Renal cortex interstitium (tissue), 11 donors: ENCODE measurements around the gene NPTN. TPM values are rescaled to one million over a fixed set of nuclear protein-coding genes. Genes with fewer than 3 reads are reported as not detected.
"Not testable (repeated sequence)": the region's sequence is repeated elsewhere in the genome, so short reads cannot be mapped to it uniquely, and the experiment has no call there.

Source experiments
- DNase-seq, 11 donors: peaks; one replicate each; pipeline ENCODE4 v3.0.0-alpha.2; 2013; ENCODE audit warnings: low read depth in 9 of 11, low spot score in 4 of 11; ENCODE audit errors: extremely low read depth in 1 of 11
- polyA plus RNA-seq, 3 donors: library from polyadenylated mRNA; unstranded; fragments of 120-200 nt; gene quantifications; one replicate each; pipeline ENCODE4 v1.2.1, GENCODE V29; 2013; ENCODE audit not compliant: insufficient read length in 3 of 3

The NPTN gene
- polyA plus RNA-seq, 3 donors, result 179 to 182 (median 182) TPM

DNA sequence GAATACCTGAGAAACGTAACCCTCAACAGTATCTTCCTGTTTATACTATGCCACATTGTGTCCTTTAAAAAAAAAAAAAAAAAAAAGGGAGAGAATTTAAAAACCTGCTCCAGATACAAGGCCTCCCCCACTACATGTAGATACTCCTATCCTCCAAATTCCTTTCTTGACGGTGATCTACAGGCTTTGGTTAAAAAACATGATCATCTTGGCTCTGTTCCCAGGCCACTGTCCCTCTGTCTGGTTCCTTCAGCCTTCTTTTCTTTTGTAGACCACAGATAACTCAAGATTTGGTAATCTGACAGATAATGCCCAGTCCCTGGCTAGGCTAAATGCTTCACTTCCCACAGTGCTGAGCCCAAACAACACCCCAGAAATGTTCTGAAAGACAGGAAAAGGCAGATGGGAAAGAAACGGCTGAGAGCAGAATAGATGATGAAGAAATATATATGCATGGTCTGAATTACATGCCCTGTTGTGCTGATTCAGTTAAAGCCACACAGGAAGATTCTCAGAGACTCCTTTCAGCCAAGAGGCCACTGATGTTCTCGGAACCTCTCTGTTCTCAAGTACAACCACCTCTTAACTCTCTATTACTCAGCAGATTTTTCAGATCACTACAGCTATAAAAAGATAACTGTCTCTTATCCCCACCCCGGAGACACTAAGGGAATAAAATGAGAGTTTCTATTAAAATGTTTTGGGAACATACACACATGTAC lies 48.3 kb downstream of the NPTN start:
- no peak for DNase-seq

DNA sequence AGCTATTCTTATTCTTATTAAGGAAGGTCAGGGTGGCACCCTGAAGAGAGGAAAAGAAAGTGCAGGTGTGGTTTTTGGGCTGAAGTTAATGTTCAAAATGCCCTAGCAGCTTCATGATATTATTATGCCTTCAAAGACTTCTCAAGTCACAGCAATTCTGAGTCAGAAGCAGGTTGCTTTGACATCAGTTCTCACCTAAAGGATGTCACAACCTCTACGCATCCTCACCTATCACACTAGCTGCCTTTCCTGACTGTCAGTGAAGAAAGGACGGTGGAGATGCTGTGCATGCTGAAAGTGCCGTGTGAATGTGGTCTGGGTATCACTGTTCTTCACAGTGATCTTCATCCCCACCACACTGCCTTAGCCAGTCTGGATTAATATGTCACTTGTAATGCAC lies 49.6 kb downstream of the NPTN start:
- DNase-seq, result no peak

DNA sequence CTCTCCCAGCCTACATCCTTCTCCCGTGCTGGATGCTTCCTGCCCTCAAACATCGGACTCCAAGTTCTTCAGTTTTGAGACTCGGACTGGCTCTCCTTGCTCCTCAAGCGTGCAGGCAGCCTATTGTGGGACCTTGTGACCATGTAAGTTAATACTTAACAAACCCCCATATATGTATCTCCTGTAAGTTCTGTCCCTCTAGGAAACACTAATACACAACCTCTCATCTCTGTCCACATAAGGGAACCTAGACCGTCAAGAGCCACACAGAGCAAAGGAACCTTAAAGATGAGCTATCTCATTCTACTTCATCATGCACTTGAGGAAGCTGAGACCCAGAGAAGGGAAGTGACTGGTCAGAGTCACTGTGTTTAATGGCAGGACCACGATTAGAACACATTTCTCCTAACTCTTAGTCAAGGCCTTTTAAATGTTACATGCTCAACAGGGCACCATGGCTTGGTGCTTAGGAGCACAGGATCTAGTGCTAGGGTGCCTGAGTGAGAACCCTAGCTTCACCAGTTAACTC lies 50.3 kb downstream of the NPTN start:
- DNase-seq, result no peak

DNA sequence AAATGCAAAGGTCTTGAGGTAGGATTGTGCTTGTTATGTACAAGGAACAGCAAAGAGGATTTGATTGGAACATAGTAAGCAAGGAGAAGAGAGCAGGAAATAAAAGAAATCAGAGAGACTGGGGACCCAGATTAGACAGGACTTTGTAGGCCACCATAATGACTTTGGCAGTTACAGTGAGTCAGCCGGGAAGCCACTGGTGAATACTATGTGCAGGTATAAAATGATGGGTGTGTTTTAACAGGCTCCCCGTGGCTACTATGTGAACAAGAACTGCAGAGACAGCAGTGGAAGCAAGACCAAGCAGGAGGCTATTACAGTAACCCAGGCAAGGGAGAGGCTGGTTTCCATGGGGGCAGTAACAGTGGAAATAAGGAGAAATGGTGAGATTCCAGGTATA lies 55.2 kb downstream of the NPTN start:
- no peak for DNase-seq

DNA sequence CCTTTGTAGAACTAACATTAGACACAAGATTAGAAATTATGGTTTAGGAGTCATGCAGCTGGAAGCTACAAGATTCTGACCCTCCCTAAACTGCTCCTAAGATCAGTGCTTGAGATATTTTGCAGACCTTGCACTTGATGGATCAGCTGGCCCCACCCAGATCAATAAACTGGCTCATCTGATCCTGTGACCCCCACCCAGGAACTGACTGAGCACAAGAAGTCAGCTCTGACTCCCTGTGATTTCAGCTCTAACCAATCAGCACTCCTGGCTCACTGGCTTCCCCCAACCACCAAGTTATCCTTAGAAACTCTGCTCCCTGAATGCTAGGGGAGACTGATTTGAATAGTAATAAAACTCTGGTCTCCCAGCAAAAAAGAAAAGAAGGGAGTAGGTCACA lies 55.6 kb downstream of the NPTN start:
- DNase-seq, result not testable (repeated sequence)

DNA sequence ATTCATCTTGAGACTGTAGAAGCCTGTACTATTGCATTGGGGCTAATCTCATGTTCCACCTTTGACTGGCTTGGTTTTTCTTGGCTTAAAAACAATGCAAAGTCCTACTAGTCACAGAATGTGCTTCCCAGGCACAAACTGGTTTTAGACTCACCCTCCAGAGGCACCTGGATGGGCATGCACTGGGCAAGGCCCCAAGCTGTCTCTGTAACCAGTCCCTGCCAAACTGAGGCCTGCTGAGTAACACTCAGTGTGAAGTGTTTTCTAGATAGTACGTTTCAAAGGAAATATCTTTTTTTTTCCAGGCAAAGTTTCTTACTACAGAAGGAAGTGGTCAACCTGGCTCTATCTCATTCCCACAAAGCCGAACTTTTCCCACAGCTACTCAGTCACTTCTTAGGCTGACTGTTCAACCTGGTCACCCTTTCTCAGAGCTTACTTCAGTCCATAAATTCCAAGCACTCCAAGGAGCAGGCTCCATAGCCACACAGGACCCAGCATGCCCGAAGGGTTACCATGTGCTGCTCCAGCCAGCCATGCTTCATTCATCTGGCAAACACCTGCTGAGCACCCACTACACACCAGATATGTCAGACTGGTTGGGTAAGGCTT lies 57.4 kb downstream of the NPTN start:
- no peak for DNase-seq

DNA sequence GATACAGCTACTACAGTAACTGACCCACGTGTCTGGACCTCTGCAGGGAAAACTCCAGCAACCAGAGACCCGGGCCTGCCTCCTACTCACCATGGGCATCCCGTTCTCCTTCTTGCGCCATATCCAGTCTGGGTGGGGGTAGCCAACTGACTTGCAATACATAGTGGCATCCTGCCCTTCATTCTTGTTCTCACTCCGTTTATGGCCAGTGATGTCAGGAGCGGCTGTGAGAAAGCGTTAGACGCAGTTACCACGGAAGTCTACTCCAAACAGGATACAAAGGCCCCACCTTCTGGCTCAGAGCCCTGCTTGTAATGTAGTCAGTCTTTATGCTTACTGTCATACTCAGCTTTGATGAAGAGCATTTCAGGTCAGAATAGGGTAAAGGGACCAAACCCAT lies 59.6 kb downstream of the NPTN start:
- no peak for DNase-seq

DNA sequence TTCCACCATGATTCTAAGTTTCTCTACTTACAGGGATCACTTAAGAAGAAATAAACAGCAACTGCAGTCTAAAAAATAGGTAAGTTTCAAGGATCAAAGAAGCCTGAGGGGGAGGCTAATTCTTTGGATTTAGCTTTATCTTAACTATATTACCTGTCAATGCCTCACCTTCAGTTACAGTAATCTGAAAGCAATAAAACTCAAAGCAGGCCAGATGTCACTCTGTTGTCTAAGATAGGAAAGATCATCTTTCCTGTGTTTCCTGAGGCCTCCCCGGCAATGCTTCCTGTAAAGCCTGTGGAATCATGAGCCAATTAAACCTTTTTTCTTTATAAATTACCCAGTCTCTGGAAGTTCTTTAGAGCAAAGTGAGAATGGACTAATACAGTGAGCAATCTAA lies 60.2 kb downstream of the NPTN start:
- DNase-seq, result no peak

DNA sequence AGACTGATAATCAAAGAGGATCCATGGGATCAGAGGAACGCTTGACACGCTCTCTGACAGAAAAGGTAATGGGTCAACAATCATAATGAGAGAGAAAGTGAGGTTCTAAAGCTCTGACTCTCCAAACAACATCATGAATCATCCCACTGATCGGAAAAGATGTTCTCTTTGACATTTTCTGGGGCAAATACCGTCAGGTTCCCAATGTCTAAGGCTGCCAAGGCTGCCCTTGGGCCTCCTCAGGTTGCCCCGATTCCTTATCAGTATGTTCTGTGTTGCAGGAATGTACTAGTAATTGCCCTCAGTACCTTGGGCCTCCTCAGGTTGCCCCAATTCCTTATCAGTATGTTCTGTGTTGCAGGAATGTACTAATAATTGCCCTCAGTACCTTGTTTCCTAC lies 60.9 kb downstream of the NPTN start:
- no peak for DNase-seq

DNA sequence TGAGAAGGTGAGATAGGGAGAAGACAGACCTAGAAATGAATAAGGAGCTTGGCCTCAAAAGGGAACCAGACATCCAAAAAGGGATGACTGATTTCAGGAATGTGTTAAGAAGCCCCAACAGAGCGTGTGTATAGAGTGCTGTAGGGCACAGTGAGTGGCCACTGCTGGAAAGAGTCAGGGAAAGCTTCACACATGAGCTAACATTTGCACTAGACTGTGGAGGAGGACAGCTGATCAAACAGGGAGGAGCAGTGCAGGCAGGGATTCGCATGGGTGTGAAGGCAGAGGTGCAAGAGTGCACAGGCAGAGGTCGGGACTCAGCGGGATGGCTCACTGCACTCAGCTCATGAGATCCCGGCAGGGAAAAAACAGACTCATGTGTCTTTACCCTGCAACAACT lies 61.8 kb downstream of the NPTN start:
- DNase-seq, result peak in 9 of 11 donors; percentile 11 to 61 (median 47)

DNA sequence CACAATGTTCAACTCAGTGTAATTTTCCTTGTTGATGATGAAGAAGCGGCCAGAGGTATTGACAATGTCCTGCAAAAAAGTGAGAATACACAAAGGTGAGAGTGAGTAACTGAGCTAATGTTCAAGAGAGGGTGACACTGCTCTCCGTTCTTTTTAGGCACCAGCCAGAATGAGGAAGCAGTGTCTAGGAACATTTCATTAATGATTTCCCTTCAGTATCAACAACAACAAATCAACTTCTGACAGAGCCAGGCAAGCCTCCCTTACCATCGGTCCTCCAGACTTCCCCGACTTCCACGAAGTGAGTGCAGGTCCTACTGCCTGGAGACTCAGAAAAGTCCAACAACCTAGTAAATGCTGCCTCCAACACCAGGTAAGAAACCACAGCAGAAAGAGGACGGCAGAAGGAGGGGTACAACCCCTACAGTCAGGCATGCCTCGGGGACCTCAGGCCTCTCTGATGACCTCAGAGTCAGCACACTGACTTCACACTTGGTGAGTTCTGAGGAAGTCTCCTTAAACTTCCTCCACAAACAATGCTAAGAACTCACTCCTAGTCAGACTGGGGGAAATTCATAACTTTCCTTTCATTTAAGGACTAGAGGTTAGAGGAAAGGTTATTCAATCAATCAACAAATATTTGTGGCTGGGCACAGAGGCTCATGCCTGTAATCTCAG lies 62.7 kb downstream of the NPTN start:
- no peak for DNase-seq

DNA sequence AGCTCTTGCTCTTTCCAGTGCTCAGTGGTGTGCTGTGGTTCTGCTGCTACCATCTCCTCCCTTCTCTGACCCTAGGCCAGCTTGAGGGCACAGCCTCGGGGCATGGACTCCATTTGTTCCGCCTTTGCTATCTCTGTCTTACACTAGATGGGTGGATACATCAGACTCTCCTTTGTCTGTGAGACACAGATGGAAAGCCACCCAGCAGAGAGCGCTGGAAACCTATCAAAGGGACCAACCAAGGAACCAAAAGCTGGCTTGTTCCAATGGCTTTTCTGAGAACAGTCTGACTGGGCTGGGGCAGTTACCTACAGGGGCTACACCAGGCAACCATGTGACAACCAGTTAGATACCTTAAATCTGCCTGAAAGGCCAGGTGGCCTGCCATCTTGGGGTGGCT lies 63.8 kb downstream of the NPTN start:
- DNase-seq, result no peak

DNA sequence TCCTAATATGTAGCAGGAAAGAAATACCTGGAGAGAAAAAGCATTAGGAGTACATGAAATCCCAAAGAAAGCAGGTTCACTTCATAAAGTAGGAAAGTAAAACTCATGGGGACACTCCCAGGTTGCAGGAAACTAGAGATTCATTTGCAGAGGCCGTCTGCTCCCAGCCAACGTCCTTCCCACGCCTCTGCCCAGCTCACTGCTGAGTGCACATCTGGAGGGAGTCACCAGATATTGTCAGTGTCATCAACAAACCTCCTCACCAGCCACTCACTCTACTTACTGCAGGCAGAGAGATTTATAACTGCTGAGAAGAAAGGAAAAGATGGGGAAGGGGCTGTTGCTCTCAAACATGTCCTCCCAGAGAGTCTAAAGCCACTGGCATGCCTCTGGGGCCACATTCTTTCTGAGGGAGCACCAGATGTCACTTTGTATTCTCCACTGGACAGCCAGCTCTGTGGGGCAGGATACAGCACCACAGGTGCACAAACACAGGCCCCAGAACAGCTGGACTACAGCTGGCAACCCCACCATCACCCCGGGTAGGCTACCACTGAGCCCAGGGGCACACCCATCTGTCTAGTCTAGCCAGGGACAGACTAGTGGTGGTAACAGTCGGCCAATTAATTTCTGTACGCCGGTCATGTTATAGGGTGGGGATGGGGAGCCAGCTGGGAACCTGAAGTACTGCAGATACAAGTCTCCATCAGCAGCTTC lies 64.5 kb downstream of the NPTN start:
- no peak for DNase-seq

DNA sequence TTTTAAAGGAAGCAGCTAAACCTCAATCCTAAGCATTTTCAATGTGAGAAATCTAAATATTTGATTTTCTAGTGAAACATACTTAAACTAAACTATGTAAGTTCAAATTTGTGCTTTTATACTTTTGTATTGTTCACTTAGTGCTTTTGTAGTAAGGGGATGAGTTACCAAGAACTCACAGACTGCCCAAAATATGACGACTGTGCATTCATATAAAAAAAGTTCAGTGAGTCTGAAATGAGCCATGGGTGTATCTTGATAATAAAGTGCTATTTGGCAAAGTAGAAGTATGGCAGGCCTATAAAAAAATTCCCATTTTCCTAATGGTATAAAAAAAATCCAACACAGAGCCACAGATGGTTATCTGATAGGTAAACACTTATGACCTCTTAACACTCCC lies 66.2 kb downstream of the NPTN start:
- no peak for DNase-seq

DNA sequence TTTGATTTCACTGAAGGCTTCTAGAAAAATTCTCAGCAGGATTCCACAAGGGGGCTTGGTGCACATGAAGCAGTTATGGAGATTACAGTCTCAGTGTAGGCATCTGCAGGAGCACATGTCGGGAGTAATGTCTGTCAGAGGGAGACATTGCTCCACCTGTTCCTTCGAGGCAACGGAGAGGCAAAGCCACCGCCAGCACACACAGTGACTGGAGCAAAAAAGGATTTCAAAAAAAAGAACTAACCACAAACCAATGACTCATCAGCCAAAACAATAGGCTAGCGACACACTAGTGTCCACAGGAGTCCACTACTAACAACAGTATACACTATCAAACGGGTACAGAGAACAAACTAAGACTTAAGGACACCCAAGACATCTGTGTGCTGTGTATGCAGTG lies 68.9 kb downstream of the NPTN start:
- no peak for DNase-seq

DNA sequence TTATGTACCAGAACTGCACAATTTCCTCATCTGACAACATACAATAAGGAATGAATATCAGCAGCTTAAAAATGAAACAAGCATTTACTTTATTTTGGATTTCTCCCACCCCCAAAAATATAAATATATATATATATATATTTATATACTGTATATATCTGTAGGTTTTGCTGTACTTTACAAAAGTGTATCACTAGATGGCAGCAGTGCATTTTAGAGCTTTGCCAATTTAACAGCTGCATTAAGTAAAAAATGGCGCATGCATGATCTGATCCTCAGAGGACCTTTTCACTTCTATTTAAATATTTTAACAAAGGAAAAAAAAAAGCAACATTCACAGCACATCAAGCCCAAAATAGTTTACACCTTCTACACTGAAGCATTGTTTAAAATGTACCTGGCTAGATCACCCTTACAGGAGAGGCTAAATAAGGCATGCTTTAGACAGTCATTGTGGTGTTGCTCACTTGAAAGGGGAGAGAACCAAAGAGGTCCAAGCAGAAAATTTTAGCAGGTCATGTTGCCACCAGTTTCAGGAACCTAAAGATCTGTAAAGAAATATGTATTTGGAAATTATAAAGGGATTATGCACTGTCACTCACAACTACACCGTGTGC lies 72.6 kb downstream of the NPTN start:
- DNase-seq, result peak; percentile 38 to 77 (median 64)

DNA sequence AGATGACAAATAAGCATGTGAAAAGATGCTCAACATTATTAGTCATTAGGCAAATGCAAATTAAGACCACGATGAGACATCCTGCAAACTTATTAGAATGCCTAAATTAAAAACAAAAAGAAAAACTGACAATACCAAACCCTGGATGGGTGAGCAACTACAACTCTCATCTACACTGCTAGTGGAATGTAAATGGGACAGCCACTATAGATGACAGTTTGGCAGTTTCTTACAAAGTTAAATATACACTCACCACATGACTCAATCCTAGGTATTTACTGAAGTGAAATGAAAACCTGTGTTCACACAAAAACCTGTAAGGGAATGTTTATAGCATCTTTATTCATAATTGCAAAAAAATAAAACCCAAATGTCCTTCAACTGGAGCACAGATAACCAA lies 74.7 kb downstream of the NPTN start:
- DNase-seq, result no peak

DNA sequence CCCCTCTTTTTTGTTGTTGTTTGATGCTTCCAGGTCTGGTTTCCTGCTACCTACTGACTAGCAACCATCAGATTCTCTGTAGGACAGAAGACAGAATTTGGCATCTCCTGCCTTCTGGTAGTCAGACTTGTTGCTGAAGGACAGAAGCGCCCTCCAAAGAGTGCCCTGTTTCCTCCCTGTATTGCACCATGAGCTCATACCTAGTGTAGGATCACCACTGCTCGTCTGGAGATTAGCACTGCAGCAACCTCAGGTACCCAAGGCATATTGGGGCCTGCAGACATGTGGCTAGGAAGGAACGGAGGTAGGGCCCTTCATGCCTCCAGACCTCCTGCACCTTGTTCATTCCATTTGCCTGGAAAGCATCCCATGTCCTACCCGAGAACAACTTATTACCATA lies 78.1 kb downstream of the NPTN start:
- no peak for DNase-seq

DNA sequence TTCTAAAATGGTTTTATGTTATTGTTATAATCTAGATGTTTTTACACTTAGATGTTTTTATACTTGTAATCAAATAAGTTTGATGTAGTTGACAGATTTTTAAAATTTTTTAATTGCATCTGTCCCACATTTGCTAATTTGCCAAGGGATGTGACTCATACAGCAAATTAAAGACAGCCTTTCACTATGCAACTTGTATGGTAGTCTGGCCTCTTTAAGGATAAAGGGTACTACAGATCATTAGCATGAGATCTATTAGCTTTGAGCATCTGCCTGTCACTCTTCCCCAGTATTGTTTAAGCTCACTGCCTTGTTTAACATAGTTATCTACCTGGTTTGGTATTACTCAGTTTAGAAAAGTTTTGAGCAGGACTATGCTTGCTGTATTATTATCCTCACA lies 83.0 kb downstream of the NPTN start:
- DNase-seq, result no peak
